HepG2 (cell line): Measurements from ENCODE around the gene CLIP2. TPM values are rescaled to one million over a fixed set of nuclear protein-coding genes. Genes with fewer than 3 reads are reported as not detected.

Experiments
- ATAC-seq: fragments of 200-7000 bp; cut with Tn5 transposase; 3 replicates; pipeline ENCODE4 v1.9.1; 2020; ENCODE audit warnings: mild to moderate bottlenecking, moderate library complexity
- BruUV-seq: library from RNA; stranded (reverse); fragments of 400-500 nt; replicated peaks from 2 replicates; lab custom pipeline; 2021; lab: Mats Ljungman, UMichigan
- CTCF ChIA-PET: fragments of 300-600 bp; formaldehyde crosslinking; extraction: SDS; loops from one replicate; lab custom pipeline; 2021; ENCODE audit warnings: low total read pairs, inconsistent platforms, low intra/inter-chr PET ratio; lab: Yijun Ruan, JAX
- POLR2A ChIA-PET: fragments of 350-600 bp; sonication (Branson Sonifier 250); formaldehyde crosslinking; loops from one replicate; lab custom pipeline; 2020; ENCODE audit warnings: antibody characterized with exemption, inconsistent platforms; lab: Yijun Ruan, JAX
- DNase-seq: peaks from one replicate; pipeline ENCODE4 v3.0.0-alpha.2; 2015; ENCODE audit warnings: low spot score
- FAIRE-seq: peaks from 3 replicates; lab custom pipeline; 2011; peaks lifted over from hg19 to GRCh38; lab: Jason Lieb, UNC
- H2AFZ ChIP-seq: one replicate; pipeline ENCODE4 v1.6.1; 2011; ENCODE audit warnings: low read length, inconsistent platforms
- H3K27ac ChIP-seq: fragments of 300-600 bp; 3 replicates; pipeline ENCODE4 v1.8.0; 2011; ENCODE audit warnings: mixed run types, mild to moderate bottlenecking, mixed read lengths, low read length, inconsistent platforms; ENCODE audit not compliant: insufficient read depth; ENCODE audit errors: extremely low read length
- H3K27me3 ChIP-seq, 2 experiments: fragments of 200-600 bp in 1 of 2; 2 replicates in 1 of 2; 3 replicates in 1 of 2; pipeline versions ENCODE4 v1.6.0 to v1.8.0; 2011; ENCODE audit warnings: low read length in 2 of 2, mild to moderate bottlenecking in 2 of 2, moderate library complexity in 2 of 2, inconsistent platforms in 1 of 2; ENCODE audit not compliant: insufficient read depth in 2 of 2, control insufficient read depth in 1 of 2
- H3K36me3 ChIP-seq, 2 experiments: fragments of 200-600 bp in 1 of 2; replicated peaks in 1 of 2; 2 replicates in 1 of 2; 3 replicates in 1 of 2; pipeline versions ENCODE4 v1.5.1 to v1.8.0; 2011; ENCODE audit warnings: low read length in 2 of 2, inconsistent platforms in 1 of 2; ENCODE audit not compliant: insufficient read depth in 2 of 2, control insufficient read depth in 1 of 2
- H3K4me1 ChIP-seq: 2 replicates; pipeline ENCODE4 v1.5.1; 2012; ENCODE audit warnings: low read length, inconsistent platforms; ENCODE audit not compliant: insufficient read depth
- H3K4me2 ChIP-seq: 2 replicates; pipeline ENCODE4 v1.6.0; 2011; ENCODE audit warnings: low read depth, low read length, inconsistent platforms
- H3K4me3 ChIP-seq, 3 experiments: fragments of 200-600 bp in 1 of 3; sonication (generic), shearing (Covaris generic) in 1 of 3; replicated peaks in 1 of 3; 2 replicates each; pipeline ENCODE4 v1.5.1; 2011 to 2016; ENCODE audit warnings: low read length in 3 of 3, inconsistent platforms in 2 of 3, low read depth in 2 of 3, mild to moderate bottlenecking in 2 of 3, control low read depth in 1 of 3, mixed read lengths in 1 of 3; ENCODE audit not compliant: insufficient read depth in 1 of 3
- H3K79me2 ChIP-seq: one replicate; pipeline ENCODE4 v1.6.1; 2011; ENCODE audit warnings: low read length, inconsistent platforms; ENCODE audit not compliant: insufficient read depth
- H3K9ac ChIP-seq: 2 replicates; pipeline ENCODE4 v1.6.0; 2011; ENCODE audit warnings: mild to moderate bottlenecking, low read depth, low read length, inconsistent platforms; ENCODE audit not compliant: insufficient read depth
- H3K9me3 ChIP-seq: 2 replicates; pipeline ENCODE4 v1.5.1; 2012; ENCODE audit warnings: mild to moderate bottlenecking, low read length
- H4K20me1 ChIP-seq: 2 replicates; pipeline ENCODE4 v1.6.0; 2011; ENCODE audit warnings: inconsistent platforms, mild to moderate bottlenecking, low read length, moderate library complexity; ENCODE audit not compliant: insufficient read depth
- AFF4 ChIP-seq: sonication (generic); formaldehyde crosslinking; IDR thresholded peaks from 2 replicates; pipeline ENCODE4 v1.4.0; 2020; ENCODE audit warnings: missing genetic modification reagents
- BRD4 ChIP-seq: sonication (generic); formaldehyde crosslinking; IDR thresholded peaks from 2 replicates; pipeline ENCODE4 v1.4.0; 2020; ENCODE audit warnings: missing genetic modification reagents
- ISL2 ChIP-seq: sonication (generic); formaldehyde crosslinking; IDR thresholded peaks from 2 replicates; pipeline ENCODE4 v1.5.0; 2020; ENCODE audit warnings: missing genetic modification reagents
- POLR2A ChIP-seq, 2 experiments: IDR thresholded peaks; 2 replicates each; pipeline ENCODE4 v1.6.1; 2011; ENCODE audit warnings: low read depth in 2 of 2, low read length in 2 of 2, mild to moderate bottlenecking in 1 of 2, moderate library complexity in 1 of 2; ENCODE audit not compliant: insufficient read depth in 1 of 2
- SOX5 ChIP-seq: IDR thresholded peaks from 2 replicates; pipeline ENCODE4 v1.6.1; 2016; ENCODE audit warnings: borderline replicate concordance
- TRIM24 ChIP-seq: sonication (generic); formaldehyde crosslinking; IDR thresholded peaks from 2 replicates; pipeline ENCODE4 v1.8.0; 2022; ENCODE audit warnings: mild to moderate bottlenecking, missing genetic modification reagents
- ZBTB40 ChIP-seq, 2 experiments: fragments of 450-650 bp in 1 of 2; sonication (generic) in 1 of 2; formaldehyde crosslinking in 1 of 2; IDR thresholded peaks; 2 replicates each; pipeline versions ENCODE4 v1.6.1 to v1.8.0; 2016 to 2022; ENCODE audit warnings: antibody characterized with exemption in 1 of 2, mild to moderate bottlenecking in 1 of 2, missing genetic modification reagents in 1 of 2
- ZNF713 ChIP-seq: sonication (generic); formaldehyde crosslinking; IDR thresholded peaks from 2 replicates; pipeline ENCODE4 v1.4.0; 2020; ENCODE audit warnings: mild to moderate bottlenecking, missing genetic modification reagents
- ZNF777 ChIP-seq: sonication (generic); formaldehyde crosslinking; IDR thresholded peaks from 2 replicates; pipeline ENCODE4 v1.4.0; 2020; ENCODE audit warnings: missing genetic modification reagents
- WGBS: methylation state at CpG from one replicate; pipeline ENCODE4 v1.1.6; 2017; ENCODE audit warnings: low lambda C conversion rate; 5-methylcytosine and 5-hydroxymethylcytosine counted together
- in situ Hi-C: cut with HindIII; loops from 2 replicates; pipeline ENCODE4 v1.10.0; 2017; ENCODE audit warnings: low pct_unique_long_range_greater_than_20kb; ENCODE audit not compliant: extremely low pct_ligation_motif_present
- intact Hi-C: fragments of 100-400 bp; cut with micrococcal nuclease; formaldehyde crosslinking; loops from one replicate; pipeline ENCODE4 v1.10.0; 2022; ENCODE audit not compliant: unreplicated experiment
- polyA plus RNA-seq, 8 experiments: library from polyadenylated mRNA; depleted of rRNA in 3 of 8; stranded (reverse) in 7 of 8; unstranded in 1 of 8; fragments of >200 nt; fragmentation: Illumina TruSeq in 4 of 8; extraction: Trizol in 4 of 8; gene quantifications; 2 replicates each; pipeline versions ENCODE4 v1.2.1 to v1.2.3, GENCODE V29; 2011 to 2016; ENCODE audit warnings: low read depth in 4 of 8, missing spikeins in 1 of 8, mixed read lengths in 1 of 8; ENCODE audit not compliant: insufficient read depth in 1 of 8
- total RNA-seq, 5 experiments: library from RNA; depleted of rRNA; stranded (reverse); fragments of >200 nt; fragmentation: Illumina TruSeq; extraction: Trizol; gene quantifications; 2 replicates each; pipeline ENCODE4 v1.2.3, GENCODE V29; 2016; ENCODE audit warnings: low read depth in 1 of 5
- TF ChIP-seq, protein P1 (sequence below): IDR thresholded peaks from 2 replicates; pipeline ENCODE4 v1.6.1; 2016; ENCODE audit warnings: low read depth, borderline replicate concordance

Gene CLIP2
- total and polyA plus RNA-seq, 2 of the 13 experiments (the other 11 are each of a cell fraction or from before 2014, with no cell fraction given): 6.5 to 17.4 TPM

- in situ Hi-C loops: no loop called here
- peaks cover 16 to 34% of the 10 kb centered on the region in 2 experiments; a peak in 4 of 5 replicates for H3K36me3 ChIP-seq
- WGBS: 89% methylated on average over 6 of the region's 6 CpGs
- H3K4me1 ChIP-seq: no peaks in the 10 kb centered on the region
- ChIA-PET CTCF (no interaction called here), POLR2A (no interaction called here)
- intact Hi-C loops: no loop called here
- no peak overlapping the region for H3K4me3 ChIP-seq
- no peak for DNase-seq
- no peak for ATAC-seq
- H3K27ac ChIP-seq: no peak overlapping the region
- H2AFZ ChIP-seq: no peak overlapping the region
- H3K4me2 ChIP-seq: no peak overlapping the region
- no TSS peak for BruUV-seq
- FAIRE-seq: no peak
- H4K20me1 ChIP-seq: no peaks in the 10 kb centered on the region
- no peaks in the 10 kb centered on the region for H3K27me3 ChIP-seq
- no peaks in the 10 kb centered on the region for H3K79me2 ChIP-seq
- H3K9me3 ChIP-seq: no peaks in the 10 kb centered on the region
- H3K9ac ChIP-seq: no peak overlapping the region
- TF ChIP-seq POLR2A (IDR thresholded peaks at IDR 0.05; ENCODE audit: insufficient read depth in 1 of 2, low read depth in 2 of 2, low read length in 2 of 2): no peak
- TF ChIP-seq AFF4 (CRISPR knock-in tag): no peak
- no peak for TF ChIP-seq ZBTB40 (IDR thresholded peaks at IDR 0.05)
- TF ChIP-seq ZBTB40 (CRISPR knock-in tag; IDR thresholded peaks at IDR 0.05): no peak
- TF ChIP-seq, protein P1, sequence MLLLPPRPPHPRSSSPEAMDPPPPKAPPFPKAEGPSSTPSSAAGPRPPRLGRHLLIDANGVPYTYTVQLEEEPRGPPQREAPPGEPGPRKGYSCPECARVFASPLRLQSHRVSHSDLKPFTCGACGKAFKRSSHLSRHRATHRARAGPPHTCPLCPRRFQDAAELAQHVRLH (CRISPR knock-in tag): no peak
- no peak for TF ChIP-seq TRIM24 (CRISPR knock-in tag)
- TF ChIP-seq ZNF713 (CRISPR knock-in tag): no peak
- no peak for TF ChIP-seq ZNF777
- TF ChIP-seq SOX5: no peak
- no peak for TF ChIP-seq ISL2 (CRISPR knock-in tag)
- TF ChIP-seq BRD4 (CRISPR knock-in tag): no peak
These were observed 109.8 kb downstream of the CLIP2 start for GRCh38 chr7:74399006-74399405.
